Keratinocyte (primary cell): ENCODE measurements around the gene METAP1D. TPM values are rescaled to one million over a fixed set of nuclear protein-coding genes. Genes with fewer than 3 reads are reported as not detected.

ENCODE experiments used
- DNase-seq: peaks from one replicate; pipeline ENCODE4 v3.0.0-alpha.2; 2011; ENCODE audit warnings: low read depth, missing footprints, low spot score
- FAIRE-seq: peaks from 2 replicates; lab custom pipeline; 2011; peaks lifted over from hg19 to GRCh38; lab: Jason Lieb, UNC
- H2AFZ ChIP-seq: 2 replicates; pipeline ENCODE4 v1.6.0; 2012; ENCODE audit warnings: low read length, control low read depth, inconsistent platforms; ENCODE audit not compliant: control insufficient read depth
- H3K27ac ChIP-seq: 2 replicates; pipeline ENCODE4 v1.5.1; 2011; ENCODE audit warnings: low read length; ENCODE audit not compliant: control insufficient read depth, insufficient read depth
- H3K27me3 ChIP-seq: 3 replicates; pipeline ENCODE4 v1.6.0; 2011; ENCODE audit warnings: low read length; ENCODE audit not compliant: control insufficient read depth, insufficient read depth; ENCODE audit errors: extremely low read depth
- H3K36me3 ChIP-seq, 2 experiments: 2 replicates in 1 of 2; 3 replicates in 1 of 2; pipeline ENCODE4 v1.5.1; 2011; ENCODE audit warnings: low read length in 2 of 2, mild to moderate bottlenecking in 1 of 2; ENCODE audit not compliant: control insufficient read depth in 2 of 2, insufficient read depth in 2 of 2; ENCODE audit errors: extremely low read depth in 1 of 2
- H3K4me1 ChIP-seq: 3 replicates; pipeline ENCODE4 v1.5.1; 2011; ENCODE audit warnings: low read length; ENCODE audit not compliant: control insufficient read depth, insufficient read depth; ENCODE audit errors: extremely low read depth
- H3K4me2 ChIP-seq: 3 replicates; pipeline ENCODE4 v1.6.0; 2011; ENCODE audit warnings: low read depth, low read length; ENCODE audit not compliant: control insufficient read depth, insufficient read depth; ENCODE audit errors: extremely low read depth
- H3K4me3 ChIP-seq, 3 experiments: fragments of 200-600 bp in 1 of 3; sonication (generic) in 1 of 3; 2 replicates in 2 of 3; 3 replicates in 1 of 3; pipeline ENCODE4 v1.5.1; 2011 to 2016; ENCODE audit warnings: low read length in 3 of 3, mild to moderate bottlenecking in 3 of 3, control low read depth in 2 of 3, inconsistent platforms in 1 of 3, low read depth in 1 of 3, mixed read lengths in 1 of 3, mixed run types in 1 of 3, moderate library complexity in 1 of 3; ENCODE audit not compliant: control insufficient read depth in 2 of 3, insufficient read depth in 2 of 3; ENCODE audit errors: extremely low read depth in 1 of 3
- H3K79me2 ChIP-seq: 2 replicates; pipeline ENCODE4 v1.6.0; 2012; ENCODE audit warnings: low read length; ENCODE audit not compliant: control insufficient read depth, insufficient read depth
- H3K9ac ChIP-seq: 3 replicates; pipeline ENCODE4 v1.6.0; 2011; ENCODE audit warnings: low read length; ENCODE audit not compliant: control insufficient read depth, insufficient read depth; ENCODE audit errors: extremely low read depth
- H3K9me1 ChIP-seq: 3 replicates; pipeline ENCODE4 v1.6.0; 2011; ENCODE audit warnings: low read length; ENCODE audit not compliant: control insufficient read depth, insufficient read depth; ENCODE audit errors: extremely low read depth
- H3K9me3 ChIP-seq: 2 replicates; pipeline ENCODE4 v1.5.1; 2012; ENCODE audit warnings: low read depth, low read length; ENCODE audit not compliant: control insufficient read depth
- H4K20me1 ChIP-seq: 3 replicates; pipeline ENCODE4 v1.6.0; 2011; ENCODE audit warnings: low read length; ENCODE audit not compliant: control insufficient read depth, insufficient read depth; ENCODE audit errors: extremely low read depth
- EZH2 ChIP-seq: IDR thresholded peaks from one replicate; pipeline ENCODE4 v1.6.1; 2012; ENCODE audit warnings: inconsistent platforms, mild to moderate bottlenecking, low read length, moderate library complexity
- dilution Hi-C: fragments of 300-500 bp; cut with MboI; formaldehyde crosslinking; loops from one replicate; pipeline ENCODE4 v1.7.0; 2020; ENCODE audit warnings: low sequenced_read_pairs; ENCODE audit not compliant: extremely low pct_ligation_motif_present
- polyA minus RNA-seq, 3 experiments: library from RNA; depleted of rRNA, polyadenylated mRNA; stranded (reverse); fragments of >200 nt; gene quantifications; 1 replicate in 1 of 3; 2 replicates in 1 of 3; 3 replicates in 1 of 3; pipeline ENCODE4 v1.2.3, GENCODE V29; 2011
- polyA plus RNA-seq, 5 experiments: library from polyadenylated mRNA; depleted of rRNA in 3 of 5; stranded (reverse) in 3 of 5; stranded (forward) in 1 of 5; unstranded in 1 of 5; fragments of >200 nt; gene quantifications; 1 replicate in 1 of 5; 2 replicates in 3 of 5; 3 replicates in 1 of 5; pipeline versions ENCODE4 v1.2.1 to v1.2.3, GENCODE V29; 2011 to 2012; ENCODE audit warnings: missing spikeins in 2 of 5, low read depth in 1 of 5, low replicate concordance in 1 of 5
- TF ChIP-seq, protein P1 (sequence below), 3 experiments: IDR thresholded peaks in 1 of 3; conservative IDR thresholded peaks in 1 of 3; optimal IDR thresholded peaks in 1 of 3; 2 replicates in 2 of 3; 3 replicates in 1 of 3; pipeline versions ENCODE3 to v1.5.1; 2011; ENCODE audit warnings: low read length in 3 of 3, mild to moderate bottlenecking in 3 of 3, moderate library complexity in 2 of 3, control low read depth in 1 of 3, inconsistent platforms in 1 of 3; ENCODE audit not compliant: insufficient read depth in 2 of 3; ENCODE audit errors: extremely low read depth in 1 of 3

The METAP1D gene
- polyA plus RNA-seq (3.6 to 5.1 TPM (median 4.5 TPM) in 3 replicates), polyA minus RNA-seq (3.3 to 6.1 TPM (median 3.9 TPM) in 3 replicates)
- 1.4 TPM for polyA plus RNA-seq (2011; ENCODE audit: low read depth)
- polyA plus RNA-seq (2011; cell fraction: cytosol; rRNA removed), result 1.9 and 3.0 TPM in 2 replicates
- 9.7 and 11.3 TPM in 2 replicates for polyA plus RNA-seq (2011; cell fraction: nucleus; rRNA removed)
- polyA plus RNA-seq (2012; ENCODE audit: low replicate concordance), result 2.5 and 3.2 TPM in 2 replicates
- 2.1 TPM for polyA minus RNA-seq (2011; cell fraction: cytosol; rRNA and poly(A)+ RNA removed)
- polyA minus RNA-seq (2011; cell fraction: nucleus; rRNA and poly(A)+ RNA removed), result 4.5 and 7.9 TPM in 2 replicates

DNA sequence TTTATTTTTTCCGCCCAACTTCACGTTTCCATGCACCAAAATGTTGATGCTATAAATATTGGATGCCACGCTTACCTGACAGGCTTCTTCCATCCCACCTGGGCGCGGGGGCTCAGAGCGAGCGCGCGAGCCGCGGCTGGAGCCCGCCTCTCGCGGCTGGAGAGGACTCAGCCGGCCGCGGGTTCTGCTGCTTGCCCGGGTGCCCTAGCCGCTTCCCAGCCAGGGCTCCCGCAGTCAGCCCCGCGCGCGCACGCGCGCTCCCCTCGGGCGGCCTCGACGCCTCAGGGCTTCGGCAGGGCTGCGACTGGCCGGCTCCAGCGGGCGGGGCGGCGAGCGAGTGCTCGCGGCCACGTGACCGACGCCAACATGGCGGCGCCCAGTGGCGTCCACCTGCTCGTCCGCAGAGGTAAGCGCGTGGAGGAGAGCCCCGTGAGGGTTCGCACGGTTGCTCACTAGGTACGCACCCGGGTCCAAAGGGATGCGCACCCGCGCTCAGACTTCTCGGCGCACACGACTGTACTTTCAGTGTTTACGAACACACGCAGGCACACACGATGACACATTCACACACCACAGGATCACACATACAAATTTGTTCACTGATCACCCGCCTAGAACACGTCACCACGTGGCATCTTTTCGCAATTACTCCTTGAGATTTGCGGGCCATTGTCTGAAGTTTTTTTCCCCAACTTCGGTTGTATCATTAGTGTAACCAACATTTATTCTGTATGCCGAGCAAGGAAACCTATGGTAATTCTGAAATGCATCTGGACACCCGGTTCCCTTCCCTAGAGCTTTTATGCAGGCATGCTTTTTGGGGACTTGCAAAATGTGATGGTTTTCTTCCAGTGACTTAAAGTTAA lies at the start of gene METAP1D:
TSS of gene METAP1D (plus strand) at position 350 of the 866 bp plus-strand sequence. CDS start at position 367, 17 bp downstream.
- no peak for TF ChIP-seq EZH2
- TF ChIP-seq, protein P1, sequence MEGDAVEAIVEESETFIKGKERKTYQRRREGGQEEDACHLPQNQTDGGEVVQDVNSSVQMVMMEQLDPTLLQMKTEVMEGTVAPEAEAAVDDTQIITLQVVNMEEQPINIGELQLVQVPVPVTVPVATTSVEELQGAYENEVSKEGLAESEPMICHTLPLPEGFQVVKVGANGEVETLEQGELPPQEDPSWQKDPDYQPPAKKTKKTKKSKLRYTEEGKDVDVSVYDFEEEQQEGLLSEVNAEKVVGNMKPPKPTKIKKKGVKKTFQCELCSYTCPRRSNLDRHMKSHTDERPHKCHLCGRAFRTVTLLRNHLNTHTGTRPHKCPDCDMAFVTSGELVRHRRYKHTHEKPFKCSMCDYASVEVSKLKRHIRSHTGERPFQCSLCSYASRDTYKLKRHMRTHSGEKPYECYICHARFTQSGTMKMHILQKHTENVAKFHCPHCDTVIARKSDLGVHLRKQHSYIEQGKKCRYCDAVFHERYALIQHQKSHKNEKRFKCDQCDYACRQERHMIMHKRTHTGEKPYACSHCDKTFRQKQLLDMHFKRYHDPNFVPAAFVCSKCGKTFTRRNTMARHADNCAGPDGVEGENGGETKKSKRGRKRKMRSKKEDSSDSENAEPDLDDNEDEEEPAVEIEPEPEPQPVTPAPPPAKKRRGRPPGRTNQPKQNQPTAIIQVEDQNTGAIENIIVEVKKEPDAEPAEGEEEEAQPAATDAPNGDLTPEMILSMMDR (optimal IDR thresholded peaks at IDR 0.05 in 1 of 3, IDR thresholded peaks at IDR 0.05 in 1 of 3, conservative IDR thresholded peaks at IDR 0.05 in 1 of 3; ENCODE audit: extremely low read depth in 1 of 3, insufficient read depth in 2 of 3, low read length in 3 of 3), result peak in 2 of 3 experiments; percentile 12 to 21
- Histone ChIP-seq H3K79me2 (no peaks in the 10 kb centered on the region), H3K9me3 (no peaks in the 10 kb centered on the region), H3K4me3 (peak within 1 kb of the TSS; percentile 46 to 85 (median 73)), H3K27ac (peak within 1 kb of the TSS; percentile 90), H4K20me1 (no peaks in the 10 kb centered on the region), H3K9ac (peak within 1 kb of the TSS; percentile 92), H3K9me1 (no peaks in the 10 kb centered on the region), H3K36me3 (no peaks in the 10 kb centered on the region), H3K27me3 (no peaks in the 10 kb centered on the region), H2AFZ (peak within 1 kb of the TSS; percentile 97), H3K4me1 (peaks cover 24% of the 10 kb centered on the region), H3K4me2 (peak within 1 kb of the TSS; percentile 92)
- peak; percentile 44 for FAIRE-seq
- dilution Hi-C loops, result no loop called here
- peak; percentile 49 for DNase-seq

DNA sequence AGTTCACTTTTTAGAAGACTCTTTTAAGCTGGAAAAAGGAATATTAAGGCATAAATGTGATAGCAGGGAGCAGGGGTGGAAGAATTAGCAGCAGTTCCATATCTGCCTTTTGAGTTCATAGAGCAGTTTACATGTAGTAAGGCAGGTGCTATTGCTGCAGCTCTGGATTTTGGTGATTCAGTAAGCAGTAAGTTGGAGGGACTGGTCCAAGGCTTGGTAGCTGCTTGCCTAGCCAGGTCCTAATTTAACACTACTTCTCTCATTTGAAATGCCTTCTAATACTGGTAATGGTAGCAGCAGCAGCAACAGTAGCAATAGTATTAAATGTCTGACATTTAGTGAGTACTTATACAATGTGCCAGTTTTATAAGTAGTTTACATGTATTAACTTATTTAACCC lies 47.5 kb upstream of the METAP1D start:
- no peaks in the 10 kb centered on the region for H3K9me3 ChIP-seq
- dilution Hi-C loops, result no loop called here
- peaks cover 6% of the 10 kb centered on the region for H3K4me1 ChIP-seq
- H3K79me2 ChIP-seq, result no peaks in the 10 kb centered on the region
- H3K9ac ChIP-seq, result no peak overlapping the region
- H4K20me1 ChIP-seq, result no peaks in the 10 kb centered on the region
- no peak for DNase-seq
- H3K4me3 ChIP-seq, result no peak overlapping the region
- no peak overlapping the region for H2AFZ ChIP-seq
- no peaks in the 10 kb centered on the region for H3K9me1 ChIP-seq
- H3K4me2 ChIP-seq, result no peak overlapping the region
- no peak for FAIRE-seq
- peaks cover 1 to 6% of the 10 kb centered on the region in 2 experiments for H3K36me3 ChIP-seq
- H3K27ac ChIP-seq, result no peak overlapping the region
- no peaks in the 10 kb centered on the region for H3K27me3 ChIP-seq
- TF ChIP-seq EZH2, result no peak
- TF ChIP-seq, protein P1 (optimal IDR thresholded peaks at IDR 0.05 in 1 of 3, IDR thresholded peaks at IDR 0.05 in 1 of 3, conservative IDR thresholded peaks at IDR 0.05 in 1 of 3; ENCODE audit: extremely low read depth in 1 of 3, insufficient read depth in 2 of 3, low read length in 3 of 3), result no peak
